Astrocyte (in vitro differentiated cells and primary cell): ENCODE measurements around the gene SLC25A41. TPM values are rescaled to one million over a fixed set of nuclear protein-coding genes. Genes with fewer than 3 reads are reported as not detected.
"Not testable (repeated sequence)": the region's sequence is repeated elsewhere in the genome, so short reads cannot be mapped to it uniquely, and the experiment has no call there.

ENCODE experiments used
- DNase-seq: peaks from one replicate; pipeline ENCODE4 v3.0.0-alpha.2; 2010; ENCODE audit warnings: low read depth
- FAIRE-seq: peaks from 2 replicates; lab custom pipeline; 2011; peaks lifted over from hg19 to GRCh38; lab: Jason Lieb, UNC
- H2AFZ ChIP-seq: 2 replicates; pipeline ENCODE4 v1.6.0; 2012; ENCODE audit warnings: low read depth, low read length, inconsistent platforms
- H3K27ac ChIP-seq: 2 replicates; pipeline ENCODE4 v1.5.1; 2011; ENCODE audit warnings: low read depth, low read length, inconsistent platforms
- H3K27me3 ChIP-seq: 2 replicates; pipeline ENCODE4 v1.6.0; 2011; ENCODE audit warnings: low read length, inconsistent platforms; ENCODE audit not compliant: insufficient read depth
- H3K36me3 ChIP-seq: 2 replicates; pipeline ENCODE4 v1.5.1; 2011; ENCODE audit warnings: low read length, inconsistent platforms; ENCODE audit not compliant: insufficient read depth
- H3K4me1 ChIP-seq: 2 replicates; pipeline ENCODE4 v1.5.1; 2011; ENCODE audit warnings: low read length, inconsistent platforms; ENCODE audit not compliant: insufficient read depth
- H3K4me2 ChIP-seq: 2 replicates; pipeline ENCODE4 v1.6.0; 2012; ENCODE audit warnings: low read length, inconsistent platforms
- H3K4me3 ChIP-seq: 2 replicates; pipeline ENCODE4 v1.5.1; 2011; ENCODE audit warnings: low read depth, mild to moderate bottlenecking, low read length, inconsistent platforms; ENCODE audit not compliant: insufficient read depth
- H3K79me2 ChIP-seq: 2 replicates; pipeline ENCODE4 v1.6.0; 2012; ENCODE audit warnings: mild to moderate bottlenecking, low read length, inconsistent platforms; ENCODE audit not compliant: insufficient read depth
- H3K9ac ChIP-seq: 2 replicates; pipeline ENCODE4 v1.6.0; 2012; ENCODE audit warnings: mild to moderate bottlenecking, low read length, inconsistent platforms
- H3K9me3 ChIP-seq: 2 replicates; pipeline ENCODE4 v1.5.1; 2012; ENCODE audit warnings: low read depth, mild to moderate bottlenecking, low read length, inconsistent platforms; ENCODE audit not compliant: insufficient read depth
- H4K20me1 ChIP-seq: 2 replicates; pipeline ENCODE4 v1.6.0; 2012; ENCODE audit warnings: low read length, inconsistent platforms; ENCODE audit not compliant: insufficient read depth
- H3K27ac Mint-ChIP-seq: one replicate; pipeline ENCODE4 v1.8.0; 2021; ENCODE audit warnings: mild to moderate bottlenecking, mixed read lengths; ENCODE audit not compliant: unreplicated experiment
- H3K27me3 Mint-ChIP-seq: one replicate; pipeline ENCODE4 v1.8.0; 2021; ENCODE audit warnings: low read depth, mixed read lengths; ENCODE audit not compliant: unreplicated experiment
- H3K36me3 Mint-ChIP-seq: one replicate; pipeline ENCODE4 v1.8.0; 2021; ENCODE audit warnings: low read depth, mixed read lengths; ENCODE audit not compliant: unreplicated experiment
- H3K4me1 Mint-ChIP-seq: one replicate; pipeline ENCODE4 v1.8.0; 2021; ENCODE audit warnings: low read depth, mixed read lengths; ENCODE audit not compliant: unreplicated experiment
- H3K4me3 Mint-ChIP-seq: one replicate; pipeline ENCODE4 v1.8.0; 2021; ENCODE audit warnings: mild to moderate bottlenecking, moderate library complexity, mixed read lengths; ENCODE audit not compliant: unreplicated experiment
- H3K9me3 Mint-ChIP-seq: one replicate; pipeline ENCODE4 v1.8.0; 2021; ENCODE audit warnings: mild to moderate bottlenecking, mixed read lengths; ENCODE audit not compliant: unreplicated experiment
- CTCF ChIP-seq: IDR thresholded peaks from 2 replicates; pipeline ENCODE4 v1.5.1; 2011; ENCODE audit warnings: low read depth, mild to moderate bottlenecking, inconsistent platforms, low read length, moderate library complexity; ENCODE audit not compliant: insufficient read depth
- EZH2 ChIP-seq: IDR thresholded peaks from 2 replicates; pipeline ENCODE4 v1.6.1; 2012; ENCODE audit warnings: mild to moderate bottlenecking, low read length, inconsistent platforms; ENCODE audit not compliant: insufficient read depth
- total RNA-seq: library from RNA; stranded (reverse); gene quantifications from 2 replicates; pipeline ENCODE4 v1.2.1, GENCODE V29; 2021

SLC25A41 gene
- total RNA-seq, 1 donor from 2014 or later: 0.75 TPM

- Histone ChIP-seq H4K20me1 (no peaks in the 10 kb centered on the region), H2AFZ (no peak overlapping the region), H3K79me2 (no peaks in the 10 kb centered on the region), H3K9ac (no peak overlapping the region), H3K4me3 (no peak overlapping the region), H3K4me2 (no peak overlapping the region), H3K9me3 (no peaks in the 10 kb centered on the region), H3K36me3 (no peaks in the 10 kb centered on the region), H3K4me1 (peaks cover 5% of the 10 kb centered on the region), H3K27me3 (no peaks in the 10 kb centered on the region), H3K27ac (no peak overlapping the region)
- Mint-ChIP-seq H3K27me3 (no peaks in the 10 kb centered on the region), H3K36me3 (no peaks in the 10 kb centered on the region), H3K27ac (no peak overlapping the region), H3K4me1 (no peaks in the 10 kb centered on the region), H3K9me3 (no peaks in the 10 kb centered on the region), H3K4me3 (peak overlapping the region; percentile 27)
- TF ChIP-seq EZH2 (no peak), CTCF (no peak)
- DNase-seq (no peak), FAIRE-seq (no peak)
Measured at GRCh38 chr19:6402058-6402457, 31.5 kb downstream of the SLC25A41 start.

GRCh38 chr19:6400062-6400944, 33.3 kb downstream of the SLC25A41 start:
- not testable (repeated sequence) for H2AFZ ChIP-seq, H3K4me2 ChIP-seq, H3K36me3 ChIP-seq, H3K9me3 ChIP-seq, H3K79me2 ChIP-seq, H4K20me1 ChIP-seq, H3K27me3 ChIP-seq, H3K4me3 ChIP-seq, H3K4me3 Mint-ChIP-seq, H3K9me3 Mint-ChIP-seq, FAIRE-seq, H3K4me1 Mint-ChIP-seq, H3K27ac ChIP-seq, H3K27ac Mint-ChIP-seq, H3K27me3 Mint-ChIP-seq, H3K36me3 Mint-ChIP-seq, H3K9ac ChIP-seq, DNase-seq, H3K4me1 ChIP-seq

GRCh38 chr19:6396305-6396704, 37.3 kb downstream of the SLC25A41 start:
- Mint-ChIP-seq H3K27me3 (no peaks in the 10 kb centered on the region), H3K4me3 (no peak overlapping the region), H3K4me1 (peaks cover 7% of the 10 kb centered on the region), H3K27ac (no peak overlapping the region), H3K36me3 (no peaks in the 10 kb centered on the region), H3K9me3 (no peaks in the 10 kb centered on the region)
- no peaks in the 10 kb centered on the region for H4K20me1 ChIP-seq
- no peak overlapping the region for H3K9ac ChIP-seq
- FAIRE-seq: no peak
- TF ChIP-seq EZH2 (no peak), CTCF (no peak)
- no peaks in the 10 kb centered on the region for H3K9me3 ChIP-seq
- no peak overlapping the region for H3K4me2 ChIP-seq
- H3K27me3 ChIP-seq: no peaks in the 10 kb centered on the region
- no peak for DNase-seq
- peaks cover 12% of the 10 kb centered on the region for H3K4me1 ChIP-seq
- no peak overlapping the region for H3K27ac ChIP-seq
- H3K79me2 ChIP-seq: peaks cover 18% of the 10 kb centered on the region
- no peaks in the 10 kb centered on the region for H3K36me3 ChIP-seq
- no peak overlapping the region for H2AFZ ChIP-seq
- no peak overlapping the region for H3K4me3 ChIP-seq
